Keratinocyte (primary cell): ENCODE data around the gene CDH13.

Experiments
- CTCF ChIP-seq, 3 experiments: IDR thresholded peaks in 1 of 3; conservative IDR thresholded peaks in 1 of 3; optimal IDR thresholded peaks in 1 of 3; 2 replicates in 2 of 3; 3 replicates in 1 of 3; pipeline versions ENCODE3 to v1.5.1; 2011; ENCODE audit warnings: low read length in 3 of 3, mild to moderate bottlenecking in 3 of 3, moderate library complexity in 2 of 3, control low read depth in 1 of 3, inconsistent platforms in 1 of 3; ENCODE audit not compliant: insufficient read depth in 2 of 3; ENCODE audit errors: extremely low read depth in 1 of 3
- EZH2 ChIP-seq: IDR thresholded peaks from one replicate; pipeline ENCODE4 v1.6.1; 2012; ENCODE audit warnings: inconsistent platforms, mild to moderate bottlenecking, low read length, moderate library complexity

- TF ChIP-seq CTCF (optimal IDR thresholded peaks at IDR 0.05 in 1 of 3, IDR thresholded peaks at IDR 0.05 in 1 of 3, conservative IDR thresholded peaks at IDR 0.05 in 1 of 3; ENCODE audit: extremely low read depth in 1 of 3, insufficient read depth in 2 of 3, low read length in 3 of 3), result no peak
- TF ChIP-seq EZH2, result no peak
Measured at GRCh38 chr16:83205896-83206295, 579.1 kb downstream of the CDH13 start.
